ENCODE measurements around the gene SERPINB6.

GRCh38 chr6:2952557-2953095 lies 18.7 kb downstream of the SERPINB6 start:
- TF ChIP-seq CTCF (optimal IDR thresholded peaks at IDR 0.05 in 1 of 3, IDR thresholded peaks at IDR 0.05 in 1 of 3, conservative IDR thresholded peaks at IDR 0.05 in 1 of 3; ENCODE audit: extremely low read depth in 1 of 3, insufficient read depth in 2 of 3, low read length in 3 of 3): peak; percentile 77 to 98 (median 98)
- TF ChIP-seq EZH2 (IDR thresholded peaks at IDR 0.05; ENCODE audit: low read length): no peak
